ENCODE measurements around the gene PRCC. TPM values are rescaled to one million over a fixed set of nuclear protein-coding genes. Genes with fewer than 3 reads are reported as not detected.

The PRCC gene
- polyA plus RNA-seq, 3 donors: 26.7 to 37.1 (median 29.6) TPM

DNA sequence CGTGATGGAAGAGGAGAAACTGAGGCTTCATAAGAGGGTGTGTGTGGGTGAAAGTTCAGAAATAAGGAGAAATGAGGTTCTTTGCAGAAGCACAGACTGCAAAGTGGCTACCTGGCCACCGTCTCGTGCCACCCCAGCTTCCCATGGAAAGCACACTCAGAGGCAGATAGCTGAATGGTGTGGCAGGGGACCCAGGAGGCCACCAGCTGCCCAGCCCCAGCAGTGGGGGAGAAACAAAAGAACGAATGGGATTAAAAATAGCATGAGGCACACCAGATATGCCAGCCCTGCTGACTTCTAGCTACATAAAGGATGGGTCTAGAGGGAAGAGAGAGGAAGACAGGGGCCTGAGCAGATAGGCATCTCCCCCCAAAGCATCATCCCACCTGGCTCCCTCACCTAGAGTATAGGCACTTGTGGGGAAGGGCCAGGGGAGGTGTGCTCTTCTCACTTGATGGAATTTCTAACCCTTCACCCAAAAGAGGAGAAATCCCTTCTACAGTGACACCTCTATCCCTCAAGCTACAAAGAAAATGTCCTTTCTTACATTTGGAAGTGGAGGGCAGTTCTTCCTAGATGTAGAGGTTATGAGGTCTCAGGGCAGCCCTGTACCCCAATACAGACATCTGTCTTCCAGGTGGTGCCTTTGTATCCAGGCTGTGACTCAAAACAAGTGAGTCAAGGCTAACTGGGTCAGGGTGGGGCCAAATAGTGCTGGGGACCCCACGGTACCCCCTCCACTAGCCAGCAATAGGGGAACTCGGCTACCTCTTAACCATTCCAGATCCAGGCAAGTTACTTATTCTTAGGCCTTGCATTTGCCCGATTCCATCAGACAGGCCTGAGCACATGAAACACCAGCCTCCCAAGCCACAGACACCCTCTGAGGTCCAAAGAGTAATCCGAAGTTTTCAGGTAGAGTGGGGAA, 19.3 kb upstream of the PRCC start:
- peak overlapping the region; percentile 14 for H2AFZ ChIP-seq (ENCODE audit: insufficient read depth, low read depth, low read length, poor library complexity, severe bottlenecking)
- H3K9ac ChIP-seq (ENCODE audit: insufficient read depth, low read length, poor library complexity, severe bottlenecking): peak overlapping the region; percentile 80
- peaks cover 94% of the 10 kb centered on the region for H3K79me2 ChIP-seq (ENCODE audit: insufficient read depth, low read length)
- no peaks in the 10 kb centered on the region for H3K27me3 ChIP-seq (ENCODE audit: control insufficient read depth in 2 of 2, insufficient read depth in 2 of 2, low read length in 2 of 2)
- H3K4me3 ChIP-seq (replicated peaks in 1 of 3; ENCODE audit: low read depth in 2 of 3, low read length in 3 of 3): peak overlapping the region; percentile 75 to 96 (median 84)
- H3K4me1 ChIP-seq (ENCODE audit: control insufficient read depth in 1 of 2, insufficient read depth in 2 of 2, low read length in 2 of 2): peaks cover 61 to 72% of the 10 kb centered on the region in 2 donors
- 0% methylated on average over 4 of the region's 8 CpGs for WGBS (ENCODE audit: insufficient coverage)
- intact Hi-C loops (cut with micrococcal nuclease): loop anchor here in 1 of 2 donors (5.0 kb wide), 1 partner anchor 246 kb away; the partner anchor contains the start of gene MEF2D
- peaks cover 23 to 28% of the 10 kb centered on the region in 2 donors for H3K36me3 Mint-ChIP-seq
- H3K27me3 Mint-ChIP-seq (ENCODE audit: low read depth in 3 of 3): peaks cover 0 to 3% (median 2%) of the 10 kb centered on the region in 3 donors
- peak overlapping the region; percentile 88 to 97 for H3K4me3 Mint-ChIP-seq
- peaks cover 19 to 24% of the 10 kb centered on the region in 2 donors for H3K36me3 ChIP-seq (replicated peaks in 1 of 2; ENCODE audit: control insufficient read depth in 1 of 2, insufficient read depth in 2 of 2, low read length in 2 of 2)
- peaks cover 63% of the 10 kb centered on the region for H3K4me1 Mint-ChIP-seq
- H3K4me2 ChIP-seq (replicated peaks; ENCODE audit: extremely low read depth, low read length, poor library complexity, severe bottlenecking): peak overlapping the region; percentile 91
- H3K9me3 ChIP-seq (replicated peaks in 1 of 2; ENCODE audit: control insufficient read depth in 1 of 2, insufficient read depth in 1 of 2, low read length in 2 of 2): no peaks in the 10 kb centered on the region
- DNase-seq: peak in 2 of 3 donors; percentile 39 to 72
- H3K27ac Mint-ChIP-seq: peak overlapping the region; percentile 87 to 98 (median 94)
- TF ChIP-seq, protein P1, sequence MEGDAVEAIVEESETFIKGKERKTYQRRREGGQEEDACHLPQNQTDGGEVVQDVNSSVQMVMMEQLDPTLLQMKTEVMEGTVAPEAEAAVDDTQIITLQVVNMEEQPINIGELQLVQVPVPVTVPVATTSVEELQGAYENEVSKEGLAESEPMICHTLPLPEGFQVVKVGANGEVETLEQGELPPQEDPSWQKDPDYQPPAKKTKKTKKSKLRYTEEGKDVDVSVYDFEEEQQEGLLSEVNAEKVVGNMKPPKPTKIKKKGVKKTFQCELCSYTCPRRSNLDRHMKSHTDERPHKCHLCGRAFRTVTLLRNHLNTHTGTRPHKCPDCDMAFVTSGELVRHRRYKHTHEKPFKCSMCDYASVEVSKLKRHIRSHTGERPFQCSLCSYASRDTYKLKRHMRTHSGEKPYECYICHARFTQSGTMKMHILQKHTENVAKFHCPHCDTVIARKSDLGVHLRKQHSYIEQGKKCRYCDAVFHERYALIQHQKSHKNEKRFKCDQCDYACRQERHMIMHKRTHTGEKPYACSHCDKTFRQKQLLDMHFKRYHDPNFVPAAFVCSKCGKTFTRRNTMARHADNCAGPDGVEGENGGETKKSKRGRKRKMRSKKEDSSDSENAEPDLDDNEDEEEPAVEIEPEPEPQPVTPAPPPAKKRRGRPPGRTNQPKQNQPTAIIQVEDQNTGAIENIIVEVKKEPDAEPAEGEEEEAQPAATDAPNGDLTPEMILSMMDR (IDR thresholded peaks at IDR 0.05): no peak
- no peaks in the 10 kb centered on the region for H3K9me3 Mint-ChIP-seq
- H3K27ac ChIP-seq (ENCODE audit: low read depth in 1 of 2, low read length in 2 of 2): peak overlapping the region; percentile 89 to 91
- H4K20me1 ChIP-seq (ENCODE audit: insufficient read depth, low read length): peaks cover 45% of the 10 kb centered on the region

DNA sequence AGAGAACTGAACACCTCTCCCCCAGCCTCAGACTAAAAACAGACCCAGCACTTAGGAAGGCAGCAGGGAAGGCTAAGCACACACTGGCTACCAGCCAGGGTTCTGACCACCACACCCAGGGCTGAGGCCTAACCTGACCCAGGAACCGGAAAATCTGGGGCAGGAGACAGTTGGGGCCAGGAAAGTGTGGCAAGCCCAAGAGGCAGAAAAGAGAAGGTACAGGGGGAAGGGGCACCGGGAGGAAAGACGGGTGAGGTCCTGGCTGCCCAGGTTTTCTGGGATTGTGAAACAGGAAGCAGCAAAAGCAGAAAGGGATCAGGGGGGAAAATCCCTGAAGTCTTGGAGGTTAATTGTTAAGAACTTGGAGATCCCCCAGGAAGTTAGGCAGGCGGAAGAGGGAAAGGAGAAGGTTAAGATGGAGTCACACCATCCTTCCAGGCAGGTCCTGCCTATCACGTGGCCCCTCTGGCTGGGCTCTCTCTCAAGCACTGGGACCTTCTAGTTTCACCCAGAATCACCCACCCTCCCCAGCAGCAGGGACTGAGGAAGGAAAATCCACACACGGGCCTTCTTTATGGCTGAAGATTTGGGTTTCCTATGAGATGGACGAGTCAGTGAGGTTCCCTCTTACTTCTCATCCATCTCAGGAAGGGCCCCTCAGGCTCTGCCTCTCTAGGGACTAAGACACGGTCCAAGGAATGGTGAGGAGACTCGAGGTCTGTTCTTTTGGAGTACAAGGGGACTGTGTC, 18.5 kb upstream of the PRCC start:
- Histone ChIP-seq H3K4me3 (replicated peaks in 1 of 3; ENCODE audit: low read depth in 2 of 3, low read length in 3 of 3) (peak overlapping the region; percentile 75 to 96 (median 84)), H2AFZ (ENCODE audit: insufficient read depth, low read depth, low read length, poor library complexity, severe bottlenecking) (peak overlapping the region; percentile 14), H4K20me1 (ENCODE audit: insufficient read depth, low read length) (peaks cover 45% of the 10 kb centered on the region), H3K36me3 (replicated peaks in 1 of 2; ENCODE audit: control insufficient read depth in 1 of 2, insufficient read depth in 2 of 2, low read length in 2 of 2) (peaks cover 10 to 15% of the 10 kb centered on the region in 2 donors), H3K4me2 (replicated peaks; ENCODE audit: extremely low read depth, low read length, poor library complexity, severe bottlenecking) (peak overlapping the region; percentile 91), H3K9ac (ENCODE audit: insufficient read depth, low read length, poor library complexity, severe bottlenecking) (peak overlapping the region; percentile 80), H3K9me3 (replicated peaks in 1 of 2; ENCODE audit: control insufficient read depth in 1 of 2, insufficient read depth in 1 of 2, low read length in 2 of 2) (no peaks in the 10 kb centered on the region), H3K27me3 (ENCODE audit: control insufficient read depth in 2 of 2, insufficient read depth in 2 of 2, low read length in 2 of 2) (no peaks in the 10 kb centered on the region), H3K4me1 (ENCODE audit: control insufficient read depth in 1 of 2, insufficient read depth in 2 of 2, low read length in 2 of 2) (peaks cover 64 to 80% of the 10 kb centered on the region in 2 donors), H3K79me2 (ENCODE audit: insufficient read depth, low read length) (peaks cover 99% of the 10 kb centered on the region), H3K27ac (ENCODE audit: low read depth in 1 of 2, low read length in 2 of 2) (peak overlapping the region; percentile 89 to 91)
- Mint-ChIP-seq H3K27me3 (ENCODE audit: low read depth in 3 of 3) (peaks cover 0 to 3% (median 2%) of the 10 kb centered on the region in 3 donors), H3K27ac (peak overlapping the region; percentile 87 to 98 (median 94)), H3K4me1 (peaks cover 71% of the 10 kb centered on the region), H3K9me3 (no peaks in the 10 kb centered on the region), H3K36me3 (peaks cover 16 to 20% of the 10 kb centered on the region in 2 donors), H3K4me3 (peak overlapping the region; percentile 88 to 97)
- 0% methylated on average over 3 of the region's 9 CpGs for WGBS (ENCODE audit: insufficient coverage)
- intact Hi-C loops (cut with micrococcal nuclease): loop anchor here in 1 of 2 donors (5.0 kb wide), 1 partner anchor 247 kb away; the partner anchor contains the start of gene MEF2D
- DNase-seq: peak; percentile 48 to 98 (median 84)
- TF ChIP-seq, protein P1 (IDR thresholded peaks at IDR 0.05): no peak
